HG02588 (cell line): Measurements from ENCODE around the gene PISD.

Source experiments
- ATAC-seq: cut with Tn5 transposase; IDR thresholded peaks from one replicate; pipeline ENCODE4 v1.9.1; 2021; ENCODE audit warnings: mild to moderate bottlenecking, moderate library complexity; ENCODE audit not compliant: unreplicated experiment

The PISD gene

DNA sequence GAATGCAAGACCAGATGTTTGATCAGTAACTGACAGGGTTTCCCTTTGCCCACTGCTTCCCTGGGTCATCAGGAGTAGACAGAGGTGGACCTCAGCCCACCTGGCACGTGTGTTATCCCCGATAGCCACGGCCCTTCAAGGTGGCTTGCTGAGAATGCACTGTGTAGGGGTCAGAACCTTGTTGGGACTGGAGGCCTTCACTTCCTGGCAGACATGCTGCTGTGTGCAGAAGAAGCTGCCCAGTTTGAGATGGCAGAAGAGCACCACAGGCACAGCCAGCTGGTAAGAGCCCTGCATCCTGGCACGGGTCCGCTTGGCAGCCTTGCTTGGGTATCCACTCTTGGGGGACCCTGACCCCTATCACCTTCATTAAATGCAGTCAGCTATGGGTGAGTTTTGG lies 83.8 kb downstream of the PISD start:
- no peak for ATAC-seq

DNA sequence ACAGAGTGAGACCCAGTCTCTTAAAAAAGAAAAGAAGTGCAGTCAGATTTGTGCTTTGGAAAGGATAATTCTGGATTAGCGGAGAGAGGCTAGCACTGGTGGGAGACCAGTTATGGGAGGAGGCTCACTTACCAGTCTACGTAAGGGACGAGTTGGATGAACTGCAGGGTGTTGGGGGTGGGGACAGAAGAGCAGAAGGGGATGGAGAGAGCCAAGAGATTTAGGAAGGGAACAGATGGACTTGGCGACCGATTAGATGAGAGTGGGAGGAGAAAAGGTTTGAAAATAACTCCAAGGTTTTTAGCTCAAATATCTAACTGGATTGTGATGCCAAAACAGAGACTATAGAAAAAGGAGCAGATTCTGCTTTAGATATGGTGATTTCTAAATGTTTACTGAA lies 84.3 kb downstream of the PISD start:
- ATAC-seq = no peak

DNA sequence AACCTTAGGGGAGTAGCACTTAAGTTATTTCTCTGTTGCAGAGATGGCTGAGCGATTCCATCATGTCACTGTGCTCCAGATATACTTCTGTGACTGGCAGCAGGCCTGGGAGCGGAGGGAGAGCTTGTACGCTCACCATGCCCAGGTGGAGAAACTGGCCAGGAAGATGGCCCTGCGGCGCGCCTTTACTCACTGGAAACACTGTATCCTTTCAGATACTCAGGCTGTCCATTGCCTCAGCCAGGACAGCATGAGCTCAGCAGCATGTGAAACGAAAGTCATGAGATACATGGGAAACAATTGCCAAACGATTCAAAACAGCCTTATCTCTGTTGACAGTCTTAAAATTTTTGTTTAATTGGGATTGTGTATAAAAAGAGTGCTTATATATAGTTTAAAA lies 86.8 kb downstream of the PISD start:
- ATAC-seq = no peak

DNA sequence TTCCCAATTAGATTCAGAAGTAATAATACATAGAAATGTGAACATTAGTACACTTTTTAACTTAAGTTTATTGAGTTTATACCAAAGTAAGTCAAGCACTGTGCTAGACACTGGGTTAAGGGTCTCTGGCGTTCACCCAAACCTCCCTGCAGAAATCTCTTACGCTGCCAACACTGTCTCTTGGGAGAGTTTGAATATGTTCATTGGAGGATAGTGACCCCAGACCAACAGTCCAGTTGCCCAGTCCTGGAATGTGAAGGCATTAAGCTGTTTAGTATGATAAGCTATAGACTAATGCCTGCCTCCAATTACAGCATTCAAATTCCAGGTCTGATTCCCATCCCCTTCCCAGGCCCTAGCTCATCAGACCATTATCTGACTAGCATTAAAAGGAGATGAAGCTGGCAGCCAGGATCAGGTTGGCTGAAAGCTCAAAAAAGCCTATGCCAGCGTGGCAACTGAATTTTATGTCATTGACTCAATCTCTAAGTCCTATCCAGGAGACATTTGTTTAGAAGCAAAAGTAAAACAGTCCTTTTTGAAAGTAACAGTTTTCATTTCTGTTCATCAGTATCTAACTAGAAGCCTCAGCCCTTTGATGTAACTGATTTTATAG lies 87.9 kb downstream of the PISD start:
- ATAC-seq = no peak

DNA sequence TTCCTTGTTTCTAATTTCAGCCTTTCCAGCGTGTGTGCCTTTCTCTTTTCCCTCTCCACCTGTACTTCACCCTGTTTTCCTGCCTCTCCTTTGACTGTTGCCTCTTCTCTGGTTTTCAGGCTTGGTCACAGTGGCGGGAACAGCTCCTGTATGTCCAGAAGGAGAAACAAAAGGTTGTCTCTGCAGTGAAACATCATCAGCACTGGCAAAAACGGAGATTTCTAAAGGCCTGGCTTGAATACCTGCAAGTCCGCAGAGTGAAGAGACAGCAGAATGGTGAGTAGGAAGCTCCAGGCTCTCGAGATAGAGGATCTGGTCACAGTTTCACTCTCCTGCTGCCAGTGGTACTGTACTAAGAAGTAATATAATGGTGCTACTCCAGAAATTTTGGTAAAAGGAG lies 89.1 kb downstream of the PISD start:
- ATAC-seq = no peak

DNA sequence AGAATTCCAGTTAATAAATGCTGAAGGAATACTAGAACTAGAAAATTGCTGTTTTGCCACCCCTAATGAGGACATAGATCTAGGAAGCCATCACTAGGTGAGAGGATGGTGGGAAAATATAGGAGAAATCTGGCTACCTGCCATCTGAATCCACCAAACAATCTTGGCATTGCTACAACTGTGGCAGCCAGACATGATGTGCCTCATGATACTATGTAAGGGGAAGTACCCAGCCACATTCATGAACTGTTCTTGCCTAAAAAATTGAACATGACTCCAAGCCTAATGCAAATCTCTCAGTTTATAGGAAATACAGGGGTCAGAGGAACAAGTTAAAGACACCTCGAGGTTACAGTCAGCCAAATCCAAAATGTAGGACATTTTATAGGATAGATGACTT lies 92.9 kb downstream of the PISD start:
- no peak for ATAC-seq
